Left hindlimb (tissue), 1 donor: ENCODE results near the gene TRIM47.

Experiments
- DNase-seq: peaks from one replicate; pipeline ENCODE4 v3.0.0-alpha.2; 2018

TRIM47 gene

GRCh38 chr17:75878174-75878998 is at the start of gene TRIM47:
TRIM47 (minus strand) TSS chr17:75878581; CDS start chr17:75878548, 33 bp downstream.
- peak; percentile 86 for DNase-seq

GRCh38 chr17:75927286-75927922 is 49.0 kb upstream of the TRIM47 start:
- no peak for DNase-seq

GRCh38 chr17:75926456-75926855 is 48.1 kb upstream of the TRIM47 start:
- DNase-seq = no peak

GRCh38 chr17:75925912-75926311 is 47.5 kb upstream of the TRIM47 start:
- no peak for DNase-seq

GRCh38 chr17:75925103-75925502 is 46.7 kb upstream of the TRIM47 start:
- DNase-seq = no peak

- no peak for DNase-seq
These were observed 44.8 kb upstream of the TRIM47 start for GRCh38 chr17:75922963-75923874.

- DNase-seq = no peak
These were observed 44.0 kb upstream of the TRIM47 start for GRCh38 chr17:75922173-75922961.

- no peak for DNase-seq
These were observed 43.2 kb upstream of the TRIM47 start for GRCh38 chr17:75921596-75921995.

GRCh38 chr17:75920045-75920560 is 41.7 kb upstream of the TRIM47 start:
- DNase-seq = no peak

GRCh38 chr17:75919611-75920010 is 41.2 kb upstream of the TRIM47 start:
- DNase-seq = no peak

GRCh38 chr17:75917917-75918445 is 39.6 kb upstream of the TRIM47 start:
- DNase-seq = peak; percentile 21

- peak; percentile 26 for DNase-seq
These were observed 38.9 kb upstream of the TRIM47 start for GRCh38 chr17:75917141-75917916.

- DNase-seq = peak; percentile 25
These were observed 36.9 kb upstream of the TRIM47 start for GRCh38 chr17:75915268-75915667.

GRCh38 chr17:75914643-75915267 is 36.4 kb upstream of the TRIM47 start:
- peak; percentile 35 for DNase-seq

GRCh38 chr17:75913537-75914210 is 35.3 kb upstream of the TRIM47 start:
- DNase-seq = no peak

- no peak for DNase-seq
These were observed 32.3 kb upstream of the TRIM47 start for GRCh38 chr17:75910699-75911098.

GRCh38 chr17:75909812-75910274 is 31.5 kb upstream of the TRIM47 start:
- peak; percentile 65 for DNase-seq

- no peak for DNase-seq
These were observed 30.9 kb upstream of the TRIM47 start for GRCh38 chr17:75909051-75909811.

GRCh38 chr17:75908201-75908600 is 29.8 kb upstream of the TRIM47 start:
- peak; percentile 65 for DNase-seq
